HEK293T (cell line): ENCODE results near the gene SAFB.

Experiments
- TARDBP ChIP-seq: fragments of 450-650 bp; IDR thresholded peaks from 2 replicates; pipeline ENCODE4 v1.6.1; 2016
- ZNF384 ChIP-seq: fragments of 450-650 bp; IDR thresholded peaks from 2 replicates; pipeline ENCODE4 v1.6.1; 2016

- no peak for TF ChIP-seq TARDBP
- TF ChIP-seq ZNF384 = no peak
These were observed 9.8 kb downstream of the SAFB start for GRCh38 chr19:5632657-5633056.
